Colonic mucosa (tissue), 4 donors: ENCODE measurements around the gene TPRX1. TPM values are rescaled to one million over a fixed set of nuclear protein-coding genes. Genes with fewer than 3 reads are reported as not detected.
"Not testable (repeated sequence)": the region's sequence is repeated elsewhere in the genome, so short reads cannot be mapped to it uniquely, and the experiment has no call there.

Source experiments
- DNase-seq: peaks from one replicate; pipeline ENCODE4 v3.0.0-alpha.2; 2020
- H3K27ac ChIP-seq: fragments of 200-600 bp; one replicate; pipeline ENCODE4 v1.8.0; 2021
- H3K27me3 ChIP-seq: fragments of 200-600 bp; one replicate; pipeline ENCODE4 v1.8.0; 2021
- H3K36me3 ChIP-seq: fragments of 200-600 bp; one replicate; pipeline ENCODE4 v1.8.0; 2021
- H3K4me1 ChIP-seq: fragments of 200-600 bp; one replicate; pipeline ENCODE4 v1.8.0; 2021; ENCODE audit warnings: mild to moderate bottlenecking
- H3K4me3 ChIP-seq: fragments of 200-600 bp; one replicate; pipeline ENCODE4 v1.8.0; 2021
- H3K9ac ChIP-seq, 2 donors: one replicate each; pipeline ENCODE4 v1.7.0; 2013; ENCODE audit warnings: control low read depth in 2 of 2, low read depth in 2 of 2, low read length in 2 of 2
- H3K9me3 ChIP-seq: fragments of 200-600 bp; one replicate; pipeline ENCODE4 v1.8.0; 2021
- intact Hi-C: fragments of 100-400 bp; cut with DNase I; formaldehyde crosslinking; loops from one replicate; pipeline ENCODE4 v1.14.1; 2022
- total RNA-seq, 2 donors: library from RNA; stranded (reverse); fragmentation: NEBNext Ultra II Directional in 1 of 2; extraction: Animal tissue kit (Norgen Biotek cat#: 25700) in 1 of 2; gene quantifications; one replicate each; pipeline ENCODE4 v1.2.1, GENCODE V29; 2021
- TF ChIP-seq, protein P1 (sequence below): fragments of 200-600 bp; IDR thresholded peaks from one replicate; pipeline ENCODE4 v1.8.0; 2022; ENCODE audit warnings: antibody characterized with exemption, mild to moderate bottlenecking
- donor health status: healthy.
- donor health status: DM: no; HTN: no; CAD: no.
- donor health status: DM: no; HTN: no; CAD: no.

Gene TPRX1
- total RNA-seq, 2 donors from 2014 or later: not detected

DNA sequence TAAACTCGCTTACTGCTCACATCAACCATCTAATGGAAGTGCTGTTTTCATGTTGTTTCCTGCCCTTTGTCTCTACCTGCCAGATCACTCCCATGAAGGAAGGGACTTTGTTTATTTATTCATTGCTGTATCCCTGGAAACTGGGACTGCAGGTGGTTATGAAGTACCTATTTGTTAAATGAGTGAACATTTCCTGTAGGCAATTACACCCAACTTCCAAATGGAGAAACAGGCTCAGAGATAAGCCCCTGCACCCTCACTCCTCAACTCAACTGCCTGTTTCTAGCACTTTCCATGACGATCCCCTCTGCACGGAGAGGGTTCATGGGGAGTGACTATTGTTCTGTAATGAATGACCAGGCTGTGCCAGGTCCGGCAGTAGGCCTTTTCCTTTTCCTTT is 27.8 kb downstream of the TPRX1 start:
- Histone ChIP-seq H3K27me3 (no peaks in the 10 kb centered on the region), H3K4me1 (no peaks in the 10 kb centered on the region), H3K9ac (peak overlapping the region in 1 of 2 donors; percentile 54), H3K27ac (peak overlapping the region; percentile 90), H3K9me3 (no peaks in the 10 kb centered on the region), H3K36me3 (no peaks in the 10 kb centered on the region), H3K4me3 (no peak overlapping the region)
- intact Hi-C loops: no loop called here
- TF ChIP-seq, protein P1, sequence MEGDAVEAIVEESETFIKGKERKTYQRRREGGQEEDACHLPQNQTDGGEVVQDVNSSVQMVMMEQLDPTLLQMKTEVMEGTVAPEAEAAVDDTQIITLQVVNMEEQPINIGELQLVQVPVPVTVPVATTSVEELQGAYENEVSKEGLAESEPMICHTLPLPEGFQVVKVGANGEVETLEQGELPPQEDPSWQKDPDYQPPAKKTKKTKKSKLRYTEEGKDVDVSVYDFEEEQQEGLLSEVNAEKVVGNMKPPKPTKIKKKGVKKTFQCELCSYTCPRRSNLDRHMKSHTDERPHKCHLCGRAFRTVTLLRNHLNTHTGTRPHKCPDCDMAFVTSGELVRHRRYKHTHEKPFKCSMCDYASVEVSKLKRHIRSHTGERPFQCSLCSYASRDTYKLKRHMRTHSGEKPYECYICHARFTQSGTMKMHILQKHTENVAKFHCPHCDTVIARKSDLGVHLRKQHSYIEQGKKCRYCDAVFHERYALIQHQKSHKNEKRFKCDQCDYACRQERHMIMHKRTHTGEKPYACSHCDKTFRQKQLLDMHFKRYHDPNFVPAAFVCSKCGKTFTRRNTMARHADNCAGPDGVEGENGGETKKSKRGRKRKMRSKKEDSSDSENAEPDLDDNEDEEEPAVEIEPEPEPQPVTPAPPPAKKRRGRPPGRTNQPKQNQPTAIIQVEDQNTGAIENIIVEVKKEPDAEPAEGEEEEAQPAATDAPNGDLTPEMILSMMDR: no peak
- peak; percentile 46 for DNase-seq

DNA sequence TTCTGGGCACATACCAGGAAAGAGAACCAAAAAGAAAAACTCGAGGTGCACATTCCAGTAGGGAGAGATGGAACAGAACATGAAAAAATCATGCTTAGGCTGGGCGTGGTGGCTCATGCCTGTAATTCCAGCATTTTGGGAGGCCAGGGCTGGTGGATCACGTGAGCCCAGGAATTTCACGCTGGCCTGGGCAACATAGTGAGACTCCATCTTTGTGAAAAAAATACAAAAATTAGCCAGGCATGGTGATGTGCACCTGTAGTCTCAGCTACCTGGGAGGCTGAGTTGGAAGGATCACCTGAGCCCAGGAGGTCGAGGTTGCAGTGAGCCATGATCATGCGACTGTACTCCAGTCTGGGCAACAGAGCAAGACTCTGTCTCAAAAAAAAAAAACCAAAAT is 33.1 kb downstream of the TPRX1 start:
- H3K27ac ChIP-seq, intact Hi-C loops, H3K4me3 ChIP-seq: not testable (repeated sequence)

DNA sequence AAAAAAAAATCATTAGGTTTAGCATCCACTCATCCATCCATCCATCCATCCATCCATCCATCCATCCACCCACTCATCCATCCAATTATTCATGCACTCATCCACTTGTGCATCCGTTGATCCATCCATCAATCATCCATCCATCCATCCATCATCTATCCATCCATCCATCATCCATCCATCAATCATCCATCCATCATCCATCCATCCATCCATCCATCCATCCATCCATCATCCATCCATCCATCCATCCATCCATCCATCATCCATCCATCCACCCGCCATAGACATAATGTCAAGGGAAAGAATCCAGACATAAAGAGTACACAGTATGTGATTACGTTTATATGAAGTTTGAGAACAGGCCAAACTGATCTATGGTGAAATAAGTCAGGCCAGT is 34.8 kb downstream of the TPRX1 start:
- intact Hi-C loops: loop anchor here (2.0 kb wide), 1 partner anchor 13 kb away; no protein-coding TSS in a partner anchor
- H3K27ac ChIP-seq: no peak overlapping the region

More for the DNA sequence above, 33.1 kb downstream of the TPRX1 start:
- not testable (repeated sequence) for H3K4me1 ChIP-seq, H3K36me3 ChIP-seq, H3K27me3 ChIP-seq, H3K9me3 ChIP-seq, DNase-seq, H3K9ac ChIP-seq

GRCh38 chr19:47768604-47769003 is 35.7 kb downstream of the TPRX1 start:
- Histone ChIP-seq H3K27me3 (no peaks in the 10 kb centered on the region), H3K36me3 (no peaks in the 10 kb centered on the region), H3K4me3 (no peak overlapping the region), H3K9me3 (no peaks in the 10 kb centered on the region), H3K9ac (no peak overlapping the region), H3K4me1 (no peaks in the 10 kb centered on the region), H3K27ac (no peak overlapping the region)
- TF ChIP-seq, protein P1: no peak
- intact Hi-C loops: loop anchor here (2.0 kb wide), 1 partner anchor 14 kb away; no protein-coding TSS in a partner anchor
- DNase-seq: no peak

More for the DNA sequence above, 34.8 kb downstream of the TPRX1 start:
- Histone ChIP-seq H3K4me3 (no peak overlapping the region), H3K9me3 (no peaks in the 10 kb centered on the region), H3K27me3 (no peaks in the 10 kb centered on the region), H3K36me3 (no peaks in the 10 kb centered on the region), H3K9ac (no peak overlapping the region), H3K4me1 (no peaks in the 10 kb centered on the region)
- TF ChIP-seq, protein P1: no peak
- no peak for DNase-seq

DNA sequence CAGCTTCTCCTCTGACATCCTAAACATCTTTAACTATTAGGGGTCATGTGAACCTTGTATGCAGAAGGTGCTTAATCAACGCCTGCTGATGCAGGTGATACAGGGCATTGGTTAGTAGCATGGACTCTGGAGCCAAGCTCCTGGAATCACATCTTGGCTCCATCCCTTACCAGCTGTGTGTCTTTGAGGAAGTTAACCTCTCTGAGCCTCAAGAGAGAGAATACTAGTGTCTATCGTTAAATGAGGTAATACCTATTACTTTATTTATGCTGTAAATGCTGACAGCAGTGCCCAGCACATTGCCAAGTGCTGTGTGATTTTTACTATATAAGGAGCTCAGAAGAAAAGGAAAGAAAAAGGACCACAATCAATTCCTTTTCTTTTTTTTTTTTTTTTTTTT is 37.0 kb downstream of the TPRX1 start:
- DNase-seq: no peak
- intact Hi-C loops: loop anchor here (2.0 kb wide), 1 partner anchor 23 kb away; no protein-coding TSS in a partner anchor

DNA sequence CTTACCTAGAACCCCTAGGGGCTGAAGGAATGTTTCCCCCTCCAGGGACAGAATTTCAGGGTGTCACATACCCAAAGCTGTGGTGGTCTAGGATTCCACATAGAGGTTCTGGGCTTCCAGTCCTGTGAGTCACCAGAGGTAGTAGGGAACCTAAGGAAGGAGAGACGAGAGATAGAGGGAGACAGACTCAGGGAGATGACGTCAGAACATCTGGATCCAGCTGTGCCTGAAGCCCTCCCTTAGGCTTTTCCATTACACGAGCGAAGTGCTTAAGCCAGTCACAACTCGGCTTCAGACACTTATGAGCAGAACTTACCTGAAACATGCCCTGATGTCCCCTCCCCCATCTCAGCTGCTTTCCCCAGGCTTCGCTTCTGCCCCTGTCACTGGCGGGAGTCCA is 37.7 kb downstream of the TPRX1 start:
- intact Hi-C loops: loop anchor here (2.0 kb wide), 1 partner anchor 24 kb away; no protein-coding TSS in a partner anchor

More for the DNA sequence above, 37.0 kb downstream of the TPRX1 start:
- H3K9ac ChIP-seq: no peak overlapping the region
- H3K27ac ChIP-seq: no peak overlapping the region
- no peaks in the 10 kb centered on the region for H3K9me3 ChIP-seq
- H3K36me3 ChIP-seq: no peaks in the 10 kb centered on the region
- no peaks in the 10 kb centered on the region for H3K4me1 ChIP-seq
- no peak overlapping the region for H3K4me3 ChIP-seq
- H3K27me3 ChIP-seq: no peaks in the 10 kb centered on the region
- TF ChIP-seq, protein P1: no peak

More for the DNA sequence above, 37.7 kb downstream of the TPRX1 start:
- Histone ChIP-seq H3K4me3 (no peak overlapping the region), H3K27me3 (no peaks in the 10 kb centered on the region), H3K27ac (no peak overlapping the region), H3K9ac (no peak overlapping the region), H3K36me3 (no peaks in the 10 kb centered on the region), H3K9me3 (no peaks in the 10 kb centered on the region), H3K4me1 (no peaks in the 10 kb centered on the region)
- DNase-seq: no peak
- TF ChIP-seq, protein P1: no peak
